A549 (cell line): ENCODE results near the gene ADAP2. TPM values are rescaled to one million over a fixed set of nuclear protein-coding genes. Genes with fewer than 3 reads are reported as not detected.
"Not testable (repeated sequence)": the region's sequence is repeated elsewhere in the genome, so short reads cannot be mapped to it uniquely, and the experiment has no call there.

ENCODE experiments used
- ATAC-seq, 2 experiments: fragments of 200-7000 bp in 1 of 2; fragments of >200 bp in 1 of 2; cut with Nextera tagmentation in 1 of 2; cut with Tn5 transposase in 1 of 2; 3 replicates each; pipeline versions ENCODE4 v1.8.0 to v1.9.1; 2018 to 2020; ENCODE audit warnings: mild to moderate bottlenecking in 1 of 2, moderate library complexity in 1 of 2
- CTCF ChIA-PET: fragments of 300-600 bp; sonication (Branson Sonifier 250); formaldehyde crosslinking; extraction: SDS; loops from one replicate; lab custom pipeline; 2021; ENCODE audit warnings: antibody characterized with exemption, inconsistent platforms; lab: Yijun Ruan, JAX
- POLR2A ChIA-PET: fragments of 350-600 bp; formaldehyde crosslinking; extraction: SDS; loops from one replicate; lab custom pipeline; 2021; ENCODE audit warnings: antibody characterized with exemption, inconsistent platforms; lab: Yijun Ruan, JAX
- DNase-seq, 2 experiments: peaks; one replicate each; pipeline versions ENCODE4 v3.0.0 to v3.0.0-alpha.2; 2011 to 2016; ENCODE audit warnings: low read depth in 1 of 2, low spot score in 1 of 2
- FAIRE-seq: peaks from 2 replicates; lab custom pipeline; 2011; peaks lifted over from hg19 to GRCh38; lab: Jason Lieb, UNC
- H3K27ac ChIP-seq, 2 experiments: fragments of >200 bp; sonication (Bioruptor Twin); formaldehyde crosslinking; 3 replicates each; pipeline ENCODE4 v1.5.1; 2016 to 2017
- H3K4me1 ChIP-seq: fragments of >200 bp; sonication (Bioruptor Twin); formaldehyde crosslinking; 3 replicates; pipeline ENCODE4 v1.6.1; 2016
- H3K4me2 ChIP-seq: fragments of >200 bp; sonication (Bioruptor Twin); formaldehyde crosslinking; 3 replicates; pipeline ENCODE4 v1.6.1; 2016
- H3K4me3 ChIP-seq: fragments of >200 bp; sonication (Bioruptor Twin); formaldehyde crosslinking; 3 replicates; pipeline ENCODE4 v1.5.1; 2016
- H3K9me3 ChIP-seq: fragments of >200 bp; sonication (Bioruptor Twin); formaldehyde crosslinking; 3 replicates; pipeline ENCODE4 v1.6.1; 2016
- BHLHE40 ChIP-seq: IDR thresholded peaks from 2 replicates; pipeline ENCODE4 v1.6.1; 2012; ENCODE audit warnings: low read depth, low read length, inconsistent platforms
- EHF ChIP-seq: fragments of 250-450 bp; sonication (Bioruptor Pico); IDR thresholded peaks from 2 replicates; pipeline ENCODE4 v1.5.0; 2020; ENCODE audit warnings: mild to moderate bottlenecking
- ELK1 ChIP-seq: fragments of 150-350 bp; IDR thresholded peaks from 2 replicates; pipeline ENCODE4 v1.6.1; 2014; ENCODE audit warnings: low read depth, mild to moderate bottlenecking, low read length
- EP300 ChIP-seq, 2 experiments: fragments of >200 bp; sonication (Bioruptor Twin); formaldehyde crosslinking; IDR thresholded peaks; 2 replicates in 1 of 2; 3 replicates in 1 of 2; pipeline ENCODE4 v1.6.1; 2016 to 2017
- FOSB ChIP-seq: fragments of 250-450 bp; sonication (Bioruptor Pico); IDR thresholded peaks from 2 replicates; pipeline ENCODE4 v1.5.0; 2020; ENCODE audit warnings: mild to moderate bottlenecking, moderate library complexity
- HES2 ChIP-seq: fragments of >200 bp; sonication (Bioruptor Twin); formaldehyde crosslinking; IDR thresholded peaks from 2 replicates; pipeline ENCODE4 v1.6.1; 2016
- JUNB ChIP-seq: fragments of >200 bp; sonication (Bioruptor Twin); formaldehyde crosslinking; IDR thresholded peaks from 2 replicates; pipeline ENCODE4 v1.6.1; 2016
- KDM1A ChIP-seq: fragments of 200-600 bp; sonication (generic); IDR thresholded peaks from 2 replicates; pipeline ENCODE4 v1.6.1; 2016; ENCODE audit warnings: low read depth, mild to moderate bottlenecking
- KDM5A ChIP-seq: fragments of 200-600 bp; sonication (generic); IDR thresholded peaks from 2 replicates; pipeline ENCODE4 v1.6.1; 2016; ENCODE audit warnings: antibody characterized with exemption, mild to moderate bottlenecking
- NR3C1 ChIP-seq: fragments of >200 bp; sonication (Bioruptor Twin); formaldehyde crosslinking; IDR thresholded peaks from 3 replicates; pipeline ENCODE4 v1.6.1; 2017
- POLR2AphosphoS2 ChIP-seq: conservative IDR thresholded peaks from 2 replicates; pipeline ENCODE4 v1.6.1; 2012; ENCODE audit warnings: low read length, improper control_type of control experiment, inconsistent platforms
- RNF2 ChIP-seq: fragments of 200-600 bp; sonication (generic); IDR thresholded peaks from 2 replicates; pipeline ENCODE4 v1.6.1; 2016; ENCODE audit warnings: low read depth, mild to moderate bottlenecking, antibody characterized with exemption, moderate library complexity, borderline replicate concordance
- SMC3 ChIP-seq: fragments of >200 bp; sonication (Bioruptor Twin); formaldehyde crosslinking; IDR thresholded peaks from 3 replicates; pipeline ENCODE4 v1.6.1; 2018; ENCODE audit warnings: inconsistent platforms
- TP53 ChIP-seq: fragments of 250-450 bp; sonication (Bioruptor Pico); IDR thresholded peaks from 2 replicates; pipeline ENCODE4 v1.5.0; 2021; ENCODE audit warnings: mild to moderate bottlenecking, moderate library complexity
- ZC3H11A ChIP-seq: fragments of 450-650 bp; IDR thresholded peaks from 2 replicates; pipeline ENCODE4 v1.6.1; 2014; ENCODE audit warnings: antibody characterized with exemption, mild to moderate bottlenecking
- ZNF302 ChIP-seq: fragments of 250-450 bp; sonication (Bioruptor Pico); IDR thresholded peaks from 2 replicates; pipeline ENCODE4 v1.9.0; 2021; ENCODE audit warnings: inconsistent platforms, mild to moderate bottlenecking, moderate library complexity
- WGBS: methylation state at CpG from one replicate; pipeline ENCODE4 v1.1.6; 2017; ENCODE audit errors: missing lambda C conversion rate; 5-methylcytosine and 5-hydroxymethylcytosine counted together
- polyA plus RNA-seq, 4 experiments: library from polyadenylated mRNA; depleted of rRNA in 3 of 4; stranded (reverse); fragments of >200 nt; fragmentation: RNase III in 1 of 4; extraction: RNeasy Plus Mini Kit Qiagen cat#74134 plus additional on column Dnase treatment in 1 of 4; gene quantifications; 2 replicates in 3 of 4; 3 replicates in 1 of 4; pipeline ENCODE4 v1.2.3, GENCODE V29; 2011 to 2017
- TF ChIP-seq, protein P1 (sequence below): IDR thresholded peaks from 2 replicates; pipeline ENCODE4 v1.6.1; 2012; ENCODE audit warnings: low read depth, borderline replicate concordance
- TF ChIP-seq, protein P2 (sequence below): fragments of >200 bp; sonication (Bioruptor Twin); formaldehyde crosslinking; IDR thresholded peaks from 3 replicates; pipeline ENCODE4 v1.5.1; 2016

Gene ADAP2
- polyA plus RNA-seq, 2 of the 4 experiments (the other 2 are of a cell fraction): 3.9 to 4.5 TPM

- H3K4me3 ChIP-seq, H3K27ac ChIP-seq, FAIRE-seq, ATAC-seq, H3K4me2 ChIP-seq, POLR2A ChIA-PET, H3K9me3 ChIP-seq, DNase-seq, H3K4me1 ChIP-seq: not testable (repeated sequence)
- 73% methylated on average over 8 of the region's 8 CpGs for WGBS
- CTCF ChIA-PET: interaction anchor here (1.0 to 1.1 kb wide), 2 partner anchors 284 to 292 kb away, joined by 3 to 4 read pairs; no protein-coding TSS in a partner anchor
Measured at GRCh38 chr17:30931582-30931981, 9.8 kb downstream of the ADAP2 start.

- WGBS: 67% methylated on average over 5 of the region's 5 CpGs
- Histone ChIP-seq H3K9me3 (no peaks in the 10 kb centered on the region), H3K4me2 (no peak overlapping the region), H3K4me3 (no peak overlapping the region), H3K27ac (no peak overlapping the region), H3K4me1 (no peaks in the 10 kb centered on the region)
- ChIA-PET CTCF (interaction anchor here (0.7 to 2.2 kb wide), 4 partner anchors 16 to 591 kb away, joined by 3 to 5 read pairs (median 3); no protein-coding TSS in a partner anchor), POLR2A (no interaction called here)
- ATAC-seq: no peak
- TF ChIP-seq, protein P1, sequence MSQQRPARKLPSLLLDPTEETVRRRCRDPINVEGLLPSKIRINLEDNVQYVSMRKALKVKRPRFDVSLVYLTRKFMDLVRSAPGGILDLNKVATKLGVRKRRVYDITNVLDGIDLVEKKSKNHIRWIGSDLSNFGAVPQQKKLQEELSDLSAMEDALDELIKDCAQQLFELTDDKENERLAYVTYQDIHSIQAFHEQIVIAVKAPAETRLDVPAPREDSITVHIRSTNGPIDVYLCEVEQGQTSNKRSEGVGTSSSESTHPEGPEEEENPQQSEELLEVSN: no peak
- TF ChIP-seq, protein P2, sequence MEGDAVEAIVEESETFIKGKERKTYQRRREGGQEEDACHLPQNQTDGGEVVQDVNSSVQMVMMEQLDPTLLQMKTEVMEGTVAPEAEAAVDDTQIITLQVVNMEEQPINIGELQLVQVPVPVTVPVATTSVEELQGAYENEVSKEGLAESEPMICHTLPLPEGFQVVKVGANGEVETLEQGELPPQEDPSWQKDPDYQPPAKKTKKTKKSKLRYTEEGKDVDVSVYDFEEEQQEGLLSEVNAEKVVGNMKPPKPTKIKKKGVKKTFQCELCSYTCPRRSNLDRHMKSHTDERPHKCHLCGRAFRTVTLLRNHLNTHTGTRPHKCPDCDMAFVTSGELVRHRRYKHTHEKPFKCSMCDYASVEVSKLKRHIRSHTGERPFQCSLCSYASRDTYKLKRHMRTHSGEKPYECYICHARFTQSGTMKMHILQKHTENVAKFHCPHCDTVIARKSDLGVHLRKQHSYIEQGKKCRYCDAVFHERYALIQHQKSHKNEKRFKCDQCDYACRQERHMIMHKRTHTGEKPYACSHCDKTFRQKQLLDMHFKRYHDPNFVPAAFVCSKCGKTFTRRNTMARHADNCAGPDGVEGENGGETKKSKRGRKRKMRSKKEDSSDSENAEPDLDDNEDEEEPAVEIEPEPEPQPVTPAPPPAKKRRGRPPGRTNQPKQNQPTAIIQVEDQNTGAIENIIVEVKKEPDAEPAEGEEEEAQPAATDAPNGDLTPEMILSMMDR: no peak
- TF ChIP-seq ELK1 (no peak), HES2 (no peak), KDM5A (no peak), EP300 (IDR thresholded peaks at IDR 0.05) (no peak), SMC3 (no peak), TP53 (no peak), RNF2 (no peak), KDM1A (no peak)
- FAIRE-seq: peak; percentile 36
- no peak for DNase-seq
Measured at GRCh38 chr17:30933966-30934365, 12.2 kb downstream of the ADAP2 start.

GRCh38 chr17:30939051-30939689 is 17.4 kb downstream of the ADAP2 start:
- no peak for ATAC-seq

More at GRCh38 chr17:30939051-30939689, 17.4 kb downstream of the ADAP2 start:
- H3K4me1 ChIP-seq: no peaks in the 10 kb centered on the region
- no peak for TF ChIP-seq BHLHE40
- TF ChIP-seq ZNF302: no peak
- TF ChIP-seq EHF (CRISPR knock-in tag): no peak
- no peak for TF ChIP-seq SMC3
- TF ChIP-seq FOSB: no peak
- no peak for TF ChIP-seq JUNB
- TF ChIP-seq KDM1A: no peak
- TF ChIP-seq ZC3H11A: no peak
- TF ChIP-seq NR3C1: no peak
- no peak for TF ChIP-seq POLR2AphosphoS2
- CTCF ChIA-PET: interaction anchor here (0.6 kb wide), 1 partner anchor 1324 kb away, joined by 4 read pairs; no protein-coding TSS in a partner anchor
- no peaks in the 10 kb centered on the region for H3K9me3 ChIP-seq
- H3K27ac ChIP-seq: no peak overlapping the region
- 89% methylated on average over 13 of the region's 13 CpGs for WGBS
- DNase-seq: no peak
- H3K4me3 ChIP-seq: no peak overlapping the region
- no peak overlapping the region for H3K4me2 ChIP-seq
- POLR2A ChIA-PET: no interaction called here
- FAIRE-seq: no peak
